GM23338 (cell line): ENCODE data around the gene USH1G. TPM values are rescaled to one million over a fixed set of nuclear protein-coding genes. Genes with fewer than 3 reads are reported as not detected.

ENCODE experiments used
- ATAC-seq: fragments of 200-7000 bp; cut with Tn5 transposase; 3 replicates; pipeline ENCODE4 v1.9.1; 2020
- DNase-seq: peaks from one replicate; pipeline ENCODE4 v3.0.0-alpha.2; 2015; ENCODE audit warnings: low spot score
- H2AFZ ChIP-seq: fragments of 200-600 bp; sonication (generic); 2 replicates; pipeline ENCODE4 v1.8.0; 2016; ENCODE audit warnings: antibody characterized with exemption, mild to moderate bottlenecking, moderate library complexity
- H3F3A ChIP-seq: fragments of 200-600 bp; sonication (generic); replicated peaks from 2 replicates; pipeline ENCODE4 v1.8.0; 2017; ENCODE audit warnings: antibody characterized with exemption, mixed run types, low read depth
- H3K27ac ChIP-seq: fragments of 200-600 bp; sonication (generic); 2 replicates; pipeline ENCODE4 v1.6.1; 2016; ENCODE audit warnings: low read depth
- H3K27me3 ChIP-seq: fragments of 200-600 bp; sonication (generic); 2 replicates; pipeline ENCODE4 v1.8.0; 2016; ENCODE audit warnings: mild to moderate bottlenecking, mixed run types, moderate library complexity; ENCODE audit not compliant: insufficient read depth
- H3K36me3 ChIP-seq: fragments of 200-600 bp; sonication (generic); 2 replicates; pipeline ENCODE4 v1.8.0; 2016; ENCODE audit warnings: mild to moderate bottlenecking; ENCODE audit not compliant: insufficient read depth
- H3K4me1 ChIP-seq: fragments of 200-600 bp; sonication (generic); 2 replicates; pipeline ENCODE4 v1.8.0; 2016; ENCODE audit warnings: mild to moderate bottlenecking, moderate library complexity; ENCODE audit not compliant: insufficient read depth
- H3K4me2 ChIP-seq: fragments of 200-600 bp; sonication (generic); 2 replicates; pipeline ENCODE4 v1.7.1; 2017; ENCODE audit warnings: mixed run types
- H3K4me3 ChIP-seq: fragments of 200-600 bp; sonication (generic); 2 replicates; pipeline ENCODE4 v1.6.1; 2016; ENCODE audit warnings: mixed run types
- H3K79me2 ChIP-seq: fragments of 200-600 bp; sonication (generic); replicated peaks from 2 replicates; pipeline ENCODE4 v1.8.0; 2017; ENCODE audit warnings: mild to moderate bottlenecking; ENCODE audit not compliant: insufficient read depth
- H3K9me2 ChIP-seq: fragments of 200-600 bp; sonication (generic); 2 replicates; pipeline ENCODE4 v1.8.0; 2017; ENCODE audit not compliant: insufficient read depth
- H4K20me1 ChIP-seq: fragments of 200-600 bp; sonication (generic); replicated peaks from 2 replicates; pipeline ENCODE4 v1.8.0; 2017; ENCODE audit warnings: mild to moderate bottlenecking; ENCODE audit not compliant: insufficient read depth
- H3K27ac Mint-ChIP-seq: 2 replicates; pipeline ENCODE4 v1.8.0; 2020; ENCODE audit warnings: inconsistent platforms, mild to moderate bottlenecking, moderate library complexity, mixed read lengths
- H3K27me3 Mint-ChIP-seq: 3 replicates; pipeline ENCODE4 v1.8.0; 2022; ENCODE audit warnings: low read depth, mild to moderate bottlenecking, moderate library complexity, mixed read lengths, inconsistent platforms; ENCODE audit not compliant: insufficient read depth, poor library complexity
- H3K36me3 Mint-ChIP-seq: 3 replicates; pipeline ENCODE4 v1.8.0; 2021; ENCODE audit warnings: low read depth, mild to moderate bottlenecking, inconsistent platforms, moderate library complexity, mixed read lengths
- H3K4me1 Mint-ChIP-seq: 3 replicates; pipeline ENCODE4 v1.8.0; 2020; ENCODE audit warnings: mild to moderate bottlenecking, inconsistent platforms, mixed read lengths
- H3K4me3 Mint-ChIP-seq: 3 replicates; pipeline ENCODE4 v1.8.0; 2021; ENCODE audit warnings: moderate library complexity, mild to moderate bottlenecking, inconsistent platforms, mixed read lengths
- H3K9me3 Mint-ChIP-seq: 3 replicates; pipeline ENCODE4 v1.8.0; 2020; ENCODE audit warnings: moderate library complexity, mild to moderate bottlenecking, inconsistent platforms, mixed read lengths
- CREB1 ChIP-seq: fragments of 250-450 bp; sonication (Bioruptor Pico); IDR thresholded peaks from 2 replicates; pipeline ENCODE4 v1.5.0; 2020; ENCODE audit warnings: low read depth, mild to moderate bottlenecking, moderate library complexity
- ETS1 ChIP-seq: IDR thresholded peaks from 2 replicates; pipeline ENCODE4 v1.6.1; 2016; ENCODE audit warnings: antibody characterized with exemption
- EZH2 ChIP-seq: fragments of 200-600 bp; sonication (generic); IDR thresholded peaks from one replicate; pipeline ENCODE4 v1.8.0; 2017; ENCODE audit warnings: antibody characterized with exemption, mild to moderate bottlenecking, low read depth; ENCODE audit not compliant: unreplicated experiment
- EZH2phosphoT487 ChIP-seq: fragments of 200-600 bp; sonication (generic); IDR thresholded peaks from one replicate; pipeline ENCODE4 v1.8.1; 2018; ENCODE audit warnings: antibody characterized with exemption; ENCODE audit not compliant: unreplicated experiment
- JUNB ChIP-seq: IDR thresholded peaks from one replicate; pipeline ENCODE4 v1.6.1; 2016; ENCODE audit warnings: antibody characterized with exemption; ENCODE audit not compliant: unreplicated experiment
- NANOG ChIP-seq: IDR thresholded peaks from 2 replicates; pipeline ENCODE4 v1.6.1; 2016; ENCODE audit warnings: antibody characterized with exemption, borderline replicate concordance
- POLR2AphosphoS5 ChIP-seq: IDR thresholded peaks from 2 replicates; pipeline ENCODE4 v1.6.1; 2016; ENCODE audit warnings: antibody characterized with exemption, low read depth
- STAT1 ChIP-seq: IDR thresholded peaks from one replicate; pipeline ENCODE4 v1.6.1; 2016; ENCODE audit warnings: antibody characterized with exemption; ENCODE audit not compliant: unreplicated experiment
- ZNF114 ChIP-seq: fragments of 250-450 bp; sonication (Bioruptor Pico); IDR thresholded peaks from 2 replicates; pipeline ENCODE4 v1.5.0; 2020; ENCODE audit warnings: mild to moderate bottlenecking, moderate library complexity
- ZNF331 ChIP-seq: fragments of 250-450 bp; sonication (Bioruptor Pico); IDR thresholded peaks from 2 replicates; pipeline ENCODE4 v1.5.0; 2020; ENCODE audit warnings: low read depth, mild to moderate bottlenecking, moderate library complexity
- ZNF462 ChIP-seq: fragments of 250-450 bp; sonication (Bioruptor Pico); IDR thresholded peaks from 2 replicates; pipeline ENCODE4 v1.5.0; 2020; ENCODE audit warnings: mild to moderate bottlenecking, moderate library complexity
- polyA plus RNA-seq: library from polyadenylated mRNA; unstranded; fragments of >200 nt; fragmentation: Nextera tagmentation; extraction: Ambion mirVana; gene quantifications from 2 replicates; pipeline ENCODE4 v1.2.1, GENCODE V29; 2016
- total RNA-seq: library from RNA; depleted of rRNA; stranded (reverse); fragments of >200 nt; shearing (Covaris generic); gene quantifications from 2 replicates; pipeline ENCODE4 v1.2.3, GENCODE V29; 2014
- TF ChIP-seq, protein P1 (sequence below), 2 experiments: fragments of 200-600 bp in 1 of 2; sonication (generic) in 1 of 2; conservative IDR thresholded peaks; 2 replicates each; pipeline versions ENCODE4 v1.5.1 to v1.6.1; 2016 to 2017; ENCODE audit warnings: antibody characterized with exemption in 2 of 2, low read depth in 2 of 2, mild to moderate bottlenecking in 2 of 2, moderate library complexity in 1 of 2
- TF ChIP-seq, protein P2 (sequence below): IDR thresholded peaks from one replicate; pipeline ENCODE4 v1.6.1; 2018; ENCODE audit warnings: antibody characterized with exemption; ENCODE audit not compliant: unreplicated experiment

USH1G gene
- total and polyA plus RNA-seq, 2 experiments from 2014 or later: 0.34 to 1.7 TPM

- Histone ChIP-seq H3K36me3 (no peaks in the 10 kb centered on the region), H3K27ac (no peak overlapping the region), H3K4me2 (peak overlapping the region; percentile 64; the same call in 1 of the 2 replicates), H3K27me3 (no peaks in the 10 kb centered on the region), H3K4me3 (no peak overlapping the region), H3F3A (no peaks in the 10 kb centered on the region), H2AFZ (peak overlapping the region; percentile 9; the same call in 1 of the 2 replicates), H4K20me1 (no peaks in the 10 kb centered on the region), H3K9me2 (no peaks in the 10 kb centered on the region), H3K4me1 (peaks cover 6% of the 10 kb centered on the region; the same call in 1 of the 2 replicates), H3K79me2 (no peaks in the 10 kb centered on the region)
- no peak overlapping the region for H3K27ac Mint-ChIP-seq
- no peak overlapping the region for H3K4me3 Mint-ChIP-seq
- TF ChIP-seq ZNF331 (CRISPR knock-in tag) (no peak), NANOG (no peak), STAT1 (no peak), JUNB (no peak), POLR2AphosphoS5 (no peak), CREB1 (no peak), ETS1 (no peak), ZNF114 (CRISPR knock-in tag) (no peak), EZH2phosphoT487 (no peak), EZH2 (no peak), ZNF462 (CRISPR knock-in tag) (no peak)
- TF ChIP-seq, protein P1, sequence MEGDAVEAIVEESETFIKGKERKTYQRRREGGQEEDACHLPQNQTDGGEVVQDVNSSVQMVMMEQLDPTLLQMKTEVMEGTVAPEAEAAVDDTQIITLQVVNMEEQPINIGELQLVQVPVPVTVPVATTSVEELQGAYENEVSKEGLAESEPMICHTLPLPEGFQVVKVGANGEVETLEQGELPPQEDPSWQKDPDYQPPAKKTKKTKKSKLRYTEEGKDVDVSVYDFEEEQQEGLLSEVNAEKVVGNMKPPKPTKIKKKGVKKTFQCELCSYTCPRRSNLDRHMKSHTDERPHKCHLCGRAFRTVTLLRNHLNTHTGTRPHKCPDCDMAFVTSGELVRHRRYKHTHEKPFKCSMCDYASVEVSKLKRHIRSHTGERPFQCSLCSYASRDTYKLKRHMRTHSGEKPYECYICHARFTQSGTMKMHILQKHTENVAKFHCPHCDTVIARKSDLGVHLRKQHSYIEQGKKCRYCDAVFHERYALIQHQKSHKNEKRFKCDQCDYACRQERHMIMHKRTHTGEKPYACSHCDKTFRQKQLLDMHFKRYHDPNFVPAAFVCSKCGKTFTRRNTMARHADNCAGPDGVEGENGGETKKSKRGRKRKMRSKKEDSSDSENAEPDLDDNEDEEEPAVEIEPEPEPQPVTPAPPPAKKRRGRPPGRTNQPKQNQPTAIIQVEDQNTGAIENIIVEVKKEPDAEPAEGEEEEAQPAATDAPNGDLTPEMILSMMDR (conservative IDR thresholded peaks at IDR 0.05; ENCODE audit: low read depth in 2 of 2): no peak
- TF ChIP-seq, protein P2, sequence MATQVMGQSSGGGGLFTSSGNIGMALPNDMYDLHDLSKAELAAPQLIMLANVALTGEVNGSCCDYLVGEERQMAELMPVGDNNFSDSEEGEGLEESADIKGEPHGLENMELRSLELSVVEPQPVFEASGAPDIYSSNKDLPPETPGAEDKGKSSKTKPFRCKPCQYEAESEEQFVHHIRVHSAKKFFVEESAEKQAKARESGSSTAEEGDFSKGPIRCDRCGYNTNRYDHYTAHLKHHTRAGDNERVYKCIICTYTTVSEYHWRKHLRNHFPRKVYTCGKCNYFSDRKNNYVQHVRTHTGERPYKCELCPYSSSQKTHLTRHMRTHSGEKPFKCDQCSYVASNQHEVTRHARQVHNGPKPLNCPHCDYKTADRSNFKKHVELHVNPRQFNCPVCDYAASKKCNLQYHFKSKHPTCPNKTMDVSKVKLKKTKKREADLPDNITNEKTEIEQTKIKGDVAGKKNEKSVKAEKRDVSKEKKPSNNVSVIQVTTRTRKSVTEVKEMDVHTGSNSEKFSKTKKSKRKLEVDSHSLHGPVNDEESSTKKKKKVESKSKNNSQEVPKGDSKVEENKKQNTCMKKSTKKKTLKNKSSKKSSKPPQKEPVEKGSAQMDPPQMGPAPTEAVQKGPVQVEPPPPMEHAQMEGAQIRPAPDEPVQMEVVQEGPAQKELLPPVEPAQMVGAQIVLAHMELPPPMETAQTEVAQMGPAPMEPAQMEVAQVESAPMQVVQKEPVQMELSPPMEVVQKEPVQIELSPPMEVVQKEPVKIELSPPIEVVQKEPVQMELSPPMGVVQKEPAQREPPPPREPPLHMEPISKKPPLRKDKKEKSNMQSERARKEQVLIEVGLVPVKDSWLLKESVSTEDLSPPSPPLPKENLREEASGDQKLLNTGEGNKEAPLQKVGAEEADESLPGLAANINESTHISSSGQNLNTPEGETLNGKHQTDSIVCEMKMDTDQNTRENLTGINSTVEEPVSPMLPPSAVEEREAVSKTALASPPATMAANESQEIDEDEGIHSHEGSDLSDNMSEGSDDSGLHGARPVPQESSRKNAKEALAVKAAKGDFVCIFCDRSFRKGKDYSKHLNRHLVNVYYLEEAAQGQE: no peak
- ATAC-seq (no peak), DNase-seq (no peak)
- H3K9me3 Mint-ChIP-seq: no peaks in the 10 kb centered on the region
- H3K27me3 Mint-ChIP-seq: peaks cover 14% of the 10 kb centered on the region
- no peaks in the 10 kb centered on the region for H3K36me3 Mint-ChIP-seq
- peaks cover 10% of the 10 kb centered on the region for H3K4me1 Mint-ChIP-seq
Measured at GRCh38 chr17:74882517-74883240, 40.4 kb downstream of the USH1G start.
